SJSA1 (cell line): Measurements from ENCODE around the gene WHRN. TPM values are rescaled to one million over a fixed set of nuclear protein-coding genes. Genes with fewer than 3 reads are reported as not detected.

ENCODE experiments used
- DNase-seq, 2 experiments: peaks; one replicate each; pipeline ENCODE4 v3.0.0-alpha.2; 2015 to 2020; ENCODE audit warnings: low spot score in 2 of 2, low read depth in 1 of 2
- H3K27ac ChIP-seq: fragments of 250-450 bp; sonication (Bioruptor Pico); 2 replicates; pipeline ENCODE4 v1.5.1; 2020; ENCODE audit warnings: mild to moderate bottlenecking, moderate library complexity
- H3K27me3 ChIP-seq: fragments of 250-450 bp; sonication (Bioruptor Pico); replicated peaks from 2 replicates; pipeline ENCODE4 v1.5.1; 2020; ENCODE audit warnings: mild to moderate bottlenecking, moderate library complexity
- H3K36me3 ChIP-seq: fragments of 250-450 bp; sonication (Bioruptor Pico); 2 replicates; pipeline ENCODE4 v1.5.1; 2020; ENCODE audit warnings: mild to moderate bottlenecking
- H3K4me1 ChIP-seq: fragments of 250-450 bp; sonication (Bioruptor Pico); replicated peaks from 2 replicates; pipeline ENCODE4 v1.6.1; 2021; ENCODE audit warnings: mild to moderate bottlenecking
- H3K4me3 ChIP-seq: fragments of 250-450 bp; sonication (Bioruptor Pico); 2 replicates; pipeline ENCODE4 v1.5.1; 2020; ENCODE audit warnings: mild to moderate bottlenecking
- H3K9me3 ChIP-seq: fragments of 250-450 bp; sonication (Bioruptor Pico); replicated peaks from 2 replicates; pipeline ENCODE4 v1.5.1; 2020; ENCODE audit warnings: mild to moderate bottlenecking
- total RNA-seq: library from RNA; depleted of rRNA; stranded (reverse); fragments of >200 nt; shearing (Covaris generic); gene quantifications from 2 replicates; pipeline ENCODE4 v1.2.3, GENCODE V29; 2014

The WHRN gene
- total RNA-seq, 1 experiment from 2014 or later, result 1.4 TPM

- no peaks in the 10 kb centered on the region for H3K4me1 ChIP-seq
- no peak overlapping the region for H3K4me3 ChIP-seq
- DNase-seq, result no peak
- no peaks in the 10 kb centered on the region for H3K9me3 ChIP-seq
- no peak overlapping the region for H3K27ac ChIP-seq
- H3K36me3 ChIP-seq, result no peaks in the 10 kb centered on the region
- H3K27me3 ChIP-seq, result no peaks in the 10 kb centered on the region
Observed at GRCh38 chr9:114467910-114468309, 37.4 kb downstream of the WHRN start.

GRCh38 chr9:114467226-114467750, 38.0 kb downstream of the WHRN start:
- Histone ChIP-seq H3K9me3 (no peaks in the 10 kb centered on the region), H3K4me1 (no peaks in the 10 kb centered on the region), H3K4me3 (no peak overlapping the region), H3K27ac (no peak overlapping the region), H3K27me3 (no peaks in the 10 kb centered on the region), H3K36me3 (no peaks in the 10 kb centered on the region)
- DNase-seq, result no peak

GRCh38 chr9:114465906-114466900, 39.1 kb downstream of the WHRN start:
- Histone ChIP-seq H3K36me3 (no peaks in the 10 kb centered on the region), H3K27me3 (no peaks in the 10 kb centered on the region), H3K4me3 (no peak overlapping the region), H3K9me3 (no peaks in the 10 kb centered on the region), H3K27ac (no peak overlapping the region), H3K4me1 (no peaks in the 10 kb centered on the region)
- DNase-seq, result no peak

GRCh38 chr9:114465417-114465816, 39.9 kb downstream of the WHRN start:
- Histone ChIP-seq H3K36me3 (no peaks in the 10 kb centered on the region), H3K4me1 (no peaks in the 10 kb centered on the region), H3K27ac (no peak overlapping the region), H3K27me3 (no peaks in the 10 kb centered on the region), H3K4me3 (no peak overlapping the region), H3K9me3 (no peaks in the 10 kb centered on the region)
- DNase-seq, result no peak

- no peaks in the 10 kb centered on the region for H3K9me3 ChIP-seq
- no peaks in the 10 kb centered on the region for H3K36me3 ChIP-seq
- DNase-seq, result no peak
- no peaks in the 10 kb centered on the region for H3K4me1 ChIP-seq
- H3K27ac ChIP-seq, result no peak overlapping the region
- no peaks in the 10 kb centered on the region for H3K27me3 ChIP-seq
- H3K4me3 ChIP-seq, result no peak overlapping the region
Observed at GRCh38 chr9:114464281-114465051, 40.8 kb downstream of the WHRN start.

- Histone ChIP-seq H3K4me1 (no peaks in the 10 kb centered on the region), H3K27me3 (no peaks in the 10 kb centered on the region), H3K36me3 (no peaks in the 10 kb centered on the region), H3K4me3 (no peak overlapping the region), H3K27ac (no peak overlapping the region), H3K9me3 (no peaks in the 10 kb centered on the region)
- DNase-seq, result no peak
Observed at GRCh38 chr9:114462791-114463190, 42.5 kb downstream of the WHRN start.

GRCh38 chr9:114461468-114461867, 43.8 kb downstream of the WHRN start:
- Histone ChIP-seq H3K36me3 (no peaks in the 10 kb centered on the region), H3K4me1 (no peaks in the 10 kb centered on the region), H3K27me3 (no peaks in the 10 kb centered on the region), H3K4me3 (no peak overlapping the region), H3K9me3 (no peaks in the 10 kb centered on the region), H3K27ac (no peak overlapping the region)
- no peak for DNase-seq

GRCh38 chr9:114460513-114461199, 44.6 kb downstream of the WHRN start:
- no peaks in the 10 kb centered on the region for H3K4me1 ChIP-seq
- H3K9me3 ChIP-seq, result no peaks in the 10 kb centered on the region
- H3K27ac ChIP-seq, result no peak overlapping the region
- no peak for DNase-seq
- no peak overlapping the region for H3K4me3 ChIP-seq
- no peaks in the 10 kb centered on the region for H3K36me3 ChIP-seq
- no peaks in the 10 kb centered on the region for H3K27me3 ChIP-seq

- Histone ChIP-seq H3K4me3 (no peak overlapping the region), H3K4me1 (no peaks in the 10 kb centered on the region), H3K27ac (no peak overlapping the region), H3K27me3 (no peaks in the 10 kb centered on the region), H3K36me3 (no peaks in the 10 kb centered on the region), H3K9me3 (no peaks in the 10 kb centered on the region)
- no peak for DNase-seq
Observed at GRCh38 chr9:114459464-114459863, 45.8 kb downstream of the WHRN start.

GRCh38 chr9:114456929-114457328, 48.3 kb downstream of the WHRN start:
- no peaks in the 10 kb centered on the region for H3K9me3 ChIP-seq
- H3K4me1 ChIP-seq, result no peaks in the 10 kb centered on the region
- DNase-seq, result no peak
- H3K36me3 ChIP-seq, result no peaks in the 10 kb centered on the region
- H3K4me3 ChIP-seq, result no peak overlapping the region
- H3K27me3 ChIP-seq, result no peaks in the 10 kb centered on the region
- H3K27ac ChIP-seq, result no peak overlapping the region

- H3K9me3 ChIP-seq, result no peaks in the 10 kb centered on the region
- DNase-seq, result no peak
- H3K27me3 ChIP-seq, result no peaks in the 10 kb centered on the region
- H3K27ac ChIP-seq, result no peak overlapping the region
- H3K4me1 ChIP-seq, result no peaks in the 10 kb centered on the region
- H3K4me3 ChIP-seq, result no peak overlapping the region
- no peaks in the 10 kb centered on the region for H3K36me3 ChIP-seq
Observed at GRCh38 chr9:114454652-114455051, 50.6 kb downstream of the WHRN start.

GRCh38 chr9:114452219-114453165, 52.8 kb downstream of the WHRN start:
- Histone ChIP-seq H3K27me3 (no peaks in the 10 kb centered on the region), H3K4me3 (no peak overlapping the region), H3K4me1 (peaks cover 3% of the 10 kb centered on the region; the same call in 1 of the 2 replicates), H3K36me3 (no peaks in the 10 kb centered on the region), H3K9me3 (no peaks in the 10 kb centered on the region), H3K27ac (no peak overlapping the region)
- no peak for DNase-seq

- H3K9me3 ChIP-seq, result no peaks in the 10 kb centered on the region
- no peak overlapping the region for H3K4me3 ChIP-seq
- no peak overlapping the region for H3K27ac ChIP-seq
- no peaks in the 10 kb centered on the region for H3K27me3 ChIP-seq
- DNase-seq, result no peak
- H3K36me3 ChIP-seq, result no peaks in the 10 kb centered on the region
- H3K4me1 ChIP-seq, result peaks cover 9% of the 10 kb centered on the region
Observed at GRCh38 chr9:114451707-114452031, 53.6 kb downstream of the WHRN start.
